ENCODE data around the gene BEX4. TPM values are rescaled to one million over a fixed set of nuclear protein-coding genes. Genes with fewer than 3 reads are reported as not detected.
"Not testable (repeated sequence)": the region's sequence is repeated elsewhere in the genome, so short reads cannot be mapped to it uniquely, and the experiment has no call there.

BEX4 gene
- 10 to 100 TPM in 1 of 2 experiments, 1 to 10 TPM in 1; 9.9 to 11.2 TPM for total RNA-seq

GRCh38 chrX:103214870-103215424 lies at the start of gene BEX4:
BEX4 (plus strand) TSS chrX:103215108; CDS start chrX:103216154, 1,046 bp downstream.
- Mint-ChIP-seq H3K9me3 (no peaks in the 10 kb centered on the region), H3K27ac (peak within 1 kb of the TSS; percentile 91), H3K4me3 (peak within 1 kb of the TSS; percentile 77), H3K4me1 (peaks cover 10% of the 10 kb centered on the region), H3K27me3 (peaks cover 5% of the 10 kb centered on the region), H3K36me3 (ENCODE audit: low read depth) (peaks cover 9% of the 10 kb centered on the region)
- ChIA-PET CTCF (no interaction called here), POLR2A (no interaction called here)
- peak; percentile 78 for DNase-seq

GRCh38 chrX:103170216-103170615 lies 44.7 kb upstream of the BEX4 start:
- CTCF ChIA-PET, result no interaction called here
- Mint-ChIP-seq H3K27ac (no peak overlapping the region), H3K27me3 (no peaks in the 10 kb centered on the region)

GRCh38 chrX:103171353-103171752 lies 43.6 kb upstream of the BEX4 start:
- H3K27ac Mint-ChIP-seq, result no peak overlapping the region
- no peak for DNase-seq
- no peak overlapping the region for H3K4me3 Mint-ChIP-seq
- ChIA-PET CTCF (interaction anchor here (0.5 kb wide), 1 partner anchor 51 kb away, joined by 3 read pairs; no protein-coding TSS in a partner anchor), POLR2A (no interaction called here)
- H3K9me3 Mint-ChIP-seq, result no peaks in the 10 kb centered on the region
- no peaks in the 10 kb centered on the region for H3K36me3 Mint-ChIP-seq (ENCODE audit: low read depth)
- H3K27me3 Mint-ChIP-seq, result no peaks in the 10 kb centered on the region
- peaks cover 4% of the 10 kb centered on the region for H3K4me1 Mint-ChIP-seq

More at GRCh38 chrX:103170216-103170615, 44.7 kb upstream of the BEX4 start:
- H3K4me3 Mint-ChIP-seq, result no peak overlapping the region
- no peaks in the 10 kb centered on the region for H3K4me1 Mint-ChIP-seq
- POLR2A ChIA-PET, result no interaction called here
- H3K9me3 Mint-ChIP-seq, result no peaks in the 10 kb centered on the region
- no peak for DNase-seq
- H3K36me3 Mint-ChIP-seq (ENCODE audit: low read depth), result no peaks in the 10 kb centered on the region

GRCh38 chrX:103175256-103175655 lies 39.7 kb upstream of the BEX4 start:
- H3K36me3 Mint-ChIP-seq (ENCODE audit: low read depth); H3K27me3 Mint-ChIP-seq; CTCF ChIA-PET; H3K4me1 Mint-ChIP-seq; H3K27ac Mint-ChIP-seq; POLR2A ChIA-PET; H3K4me3 Mint-ChIP-seq; DNase-seq; H3K9me3 Mint-ChIP-seq: not testable (repeated sequence)

- H3K36me3 Mint-ChIP-seq (ENCODE audit: low read depth), result no peaks in the 10 kb centered on the region
- no peak overlapping the region for H3K4me3 Mint-ChIP-seq
- CTCF ChIA-PET, result no interaction called here
- H3K27ac Mint-ChIP-seq, result no peak overlapping the region
- DNase-seq, result peak; percentile 61
- peaks cover 4% of the 10 kb centered on the region for H3K27me3 Mint-ChIP-seq
- no peaks in the 10 kb centered on the region for H3K9me3 Mint-ChIP-seq
- POLR2A ChIA-PET, result no interaction called here
- H3K4me1 Mint-ChIP-seq, result peaks cover 4% of the 10 kb centered on the region
Measured at GRCh38 chrX:103175944-103176753, 38.8 kb upstream of the BEX4 start.

GRCh38 chrX:103177556-103177955 lies 37.4 kb upstream of the BEX4 start:
- DNase-seq, result no peak
- H3K9me3 Mint-ChIP-seq, result no peaks in the 10 kb centered on the region
- H3K27ac Mint-ChIP-seq, result no peak overlapping the region
- H3K4me3 Mint-ChIP-seq, result no peak overlapping the region
- ChIA-PET POLR2A (no interaction called here), CTCF (no interaction called here)
- H3K36me3 Mint-ChIP-seq (ENCODE audit: low read depth), result no peaks in the 10 kb centered on the region
- peaks cover 4% of the 10 kb centered on the region for H3K4me1 Mint-ChIP-seq
- H3K27me3 Mint-ChIP-seq, result peaks cover 4% of the 10 kb centered on the region

GRCh38 chrX:103183912-103184311 lies 31.0 kb upstream of the BEX4 start:
- Mint-ChIP-seq H3K27ac (no peak overlapping the region), H3K4me1 (no peaks in the 10 kb centered on the region), H3K4me3 (no peak overlapping the region), H3K36me3 (ENCODE audit: low read depth) (no peaks in the 10 kb centered on the region), H3K9me3 (no peaks in the 10 kb centered on the region), H3K27me3 (peaks cover 6% of the 10 kb centered on the region)
- CTCF ChIA-PET, result interaction anchor here (1.2 kb wide), 1 partner anchor 11 kb away, joined by 3 read pairs; no protein-coding TSS in a partner anchor
- POLR2A ChIA-PET, result no interaction called here
- DNase-seq, result no peak

- H3K9me3 Mint-ChIP-seq, result no peaks in the 10 kb centered on the region
- H3K36me3 Mint-ChIP-seq (ENCODE audit: low read depth), result no peaks in the 10 kb centered on the region
- DNase-seq, result no peak
- H3K4me3 Mint-ChIP-seq, result no peak overlapping the region
- H3K27me3 Mint-ChIP-seq, result peaks cover 8% of the 10 kb centered on the region
- POLR2A ChIA-PET, result no interaction called here
- CTCF ChIA-PET, result no interaction called here
- no peak overlapping the region for H3K27ac Mint-ChIP-seq
- H3K4me1 Mint-ChIP-seq, result no peaks in the 10 kb centered on the region
Measured at GRCh38 chrX:103187953-103188475, 26.9 kb upstream of the BEX4 start.

GRCh38 chrX:103197721-103198306 lies 17.1 kb upstream of the BEX4 start:
- no peak overlapping the region for H3K27ac Mint-ChIP-seq
- CTCF ChIA-PET, result no interaction called here

GRCh38 chrX:103198668-103199067 lies 16.2 kb upstream of the BEX4 start:
- H3K4me3 Mint-ChIP-seq; H3K36me3 Mint-ChIP-seq (ENCODE audit: low read depth); H3K27ac Mint-ChIP-seq; CTCF ChIA-PET; DNase-seq; H3K27me3 Mint-ChIP-seq; POLR2A ChIA-PET; H3K9me3 Mint-ChIP-seq; H3K4me1 Mint-ChIP-seq: not testable (repeated sequence)

More at GRCh38 chrX:103197721-103198306, 17.1 kb upstream of the BEX4 start:
- Mint-ChIP-seq H3K27me3 (peaks cover 2% of the 10 kb centered on the region), H3K36me3 (ENCODE audit: low read depth) (no peaks in the 10 kb centered on the region), H3K4me3 (no peak overlapping the region), H3K9me3 (no peaks in the 10 kb centered on the region), H3K4me1 (peaks cover 7% of the 10 kb centered on the region)
- POLR2A ChIA-PET, result no interaction called here
- DNase-seq, result no peak

GRCh38 chrX:103201041-103201440 lies 13.9 kb upstream of the BEX4 start:
- peaks cover 2% of the 10 kb centered on the region for H3K27me3 Mint-ChIP-seq
- H3K27ac Mint-ChIP-seq, result no peak overlapping the region
- no peak overlapping the region for H3K4me3 Mint-ChIP-seq
- ChIA-PET POLR2A (no interaction called here), CTCF (no interaction called here)
- H3K36me3 Mint-ChIP-seq (ENCODE audit: low read depth), result no peaks in the 10 kb centered on the region
- no peaks in the 10 kb centered on the region for H3K9me3 Mint-ChIP-seq
- peaks cover 7% of the 10 kb centered on the region for H3K4me1 Mint-ChIP-seq
- DNase-seq, result no peak

GRCh38 chrX:103210056-103210455 lies 4.9 kb upstream of the BEX4 start:
- DNase-seq, result no peak
- POLR2A ChIA-PET, result no interaction called here
- H3K4me1 Mint-ChIP-seq, result peaks cover 6% of the 10 kb centered on the region
- H3K9me3 Mint-ChIP-seq, result no peaks in the 10 kb centered on the region
- no peak overlapping the region for H3K4me3 Mint-ChIP-seq
- no peak overlapping the region for H3K27ac Mint-ChIP-seq
- H3K36me3 Mint-ChIP-seq (ENCODE audit: low read depth), result no peaks in the 10 kb centered on the region
- CTCF ChIA-PET, result interaction anchor here (1.4 kb wide), 1 partner anchor 255 kb away, joined by 4 read pairs; no protein-coding TSS in a partner anchor
- H3K27me3 Mint-ChIP-seq, result peaks cover 7% of the 10 kb centered on the region

- POLR2A ChIA-PET, result no interaction called here
- H3K4me3 Mint-ChIP-seq, result no peak overlapping the region
Measured at GRCh38 chrX:103211012-103211715, 3.7 kb upstream of the BEX4 start.

More at GRCh38 chrX:103211012-103211715, 3.7 kb upstream of the BEX4 start:
- H3K9me3 Mint-ChIP-seq, result no peaks in the 10 kb centered on the region
- H3K4me1 Mint-ChIP-seq, result peaks cover 10% of the 10 kb centered on the region
- H3K36me3 Mint-ChIP-seq (ENCODE audit: low read depth), result peaks cover 4% of the 10 kb centered on the region
- peak; percentile 55 for DNase-seq
- peaks cover 7% of the 10 kb centered on the region for H3K27me3 Mint-ChIP-seq
- no peak overlapping the region for H3K27ac Mint-ChIP-seq
- CTCF ChIA-PET, result interaction anchor here (1.3 to 1.4 kb wide), 2 partner anchors 253 to 254 kb away, joined by 4 to 5 read pairs; no protein-coding TSS in a partner anchor
